Ecto neural progenitor cell (in vitro differentiated cells): ENCODE results near the gene CCR7.
"Not testable (repeated sequence)": the region's sequence is repeated elsewhere in the genome, so short reads cannot be mapped to it uniquely, and the experiment has no call there.

ENCODE experiments used
- DNase-seq: peaks from one replicate; pipeline ENCODE4 v3.0.0-alpha.2; 2018; ENCODE audit warnings: low spot score

CCR7 gene

DNA sequence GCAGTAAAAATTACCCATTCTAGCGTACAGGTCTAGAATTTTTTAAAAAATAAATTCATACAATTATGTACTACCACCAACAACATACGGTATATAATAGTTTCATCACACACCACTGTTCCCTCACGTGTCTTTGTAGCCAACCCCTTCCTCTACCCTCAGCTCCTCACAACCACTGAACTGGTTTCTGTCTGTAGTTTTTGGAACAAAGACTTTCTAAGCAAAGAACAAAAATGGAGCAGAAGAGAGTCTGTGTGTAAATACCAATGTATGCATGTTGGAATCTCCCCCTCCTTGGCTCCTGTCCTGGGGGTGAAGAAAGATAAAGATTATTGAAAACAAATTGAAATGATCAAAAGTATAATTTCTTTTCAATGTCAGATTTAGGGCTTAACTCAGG, 31.9 kb upstream of the CCR7 start:
- DNase-seq, result no peak

DNA sequence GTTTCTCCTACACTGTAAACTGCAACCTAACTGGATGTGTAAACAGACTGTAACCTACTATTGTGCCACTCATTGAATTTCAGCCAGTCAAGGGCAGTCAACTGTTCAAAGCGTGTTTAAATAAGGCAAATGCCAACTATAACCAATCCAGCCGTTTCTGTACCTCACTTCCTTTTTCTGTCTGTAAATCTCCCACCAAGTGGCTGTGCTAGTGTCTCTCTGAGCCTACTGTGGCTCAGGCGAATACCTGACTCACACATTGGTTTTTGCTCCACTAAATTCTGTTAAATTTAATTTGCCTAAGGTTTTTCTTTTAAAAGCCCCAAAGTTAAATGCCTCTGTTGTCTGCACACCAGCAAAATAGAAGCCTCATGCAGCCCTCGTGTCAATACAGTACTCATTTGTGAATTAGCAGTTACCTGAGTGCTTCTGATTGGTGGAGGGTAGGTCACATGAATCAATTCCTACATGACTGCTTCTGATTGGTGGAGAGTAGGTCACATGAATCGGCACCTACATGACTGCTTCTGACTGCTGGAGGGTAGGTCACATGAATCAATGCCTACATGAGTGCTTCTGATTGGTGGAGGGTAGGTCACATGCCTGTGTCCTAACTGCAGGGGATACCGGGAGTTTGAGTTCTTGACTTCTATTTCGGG, 31.1 kb upstream of the CCR7 start:
- no peak for DNase-seq

DNA sequence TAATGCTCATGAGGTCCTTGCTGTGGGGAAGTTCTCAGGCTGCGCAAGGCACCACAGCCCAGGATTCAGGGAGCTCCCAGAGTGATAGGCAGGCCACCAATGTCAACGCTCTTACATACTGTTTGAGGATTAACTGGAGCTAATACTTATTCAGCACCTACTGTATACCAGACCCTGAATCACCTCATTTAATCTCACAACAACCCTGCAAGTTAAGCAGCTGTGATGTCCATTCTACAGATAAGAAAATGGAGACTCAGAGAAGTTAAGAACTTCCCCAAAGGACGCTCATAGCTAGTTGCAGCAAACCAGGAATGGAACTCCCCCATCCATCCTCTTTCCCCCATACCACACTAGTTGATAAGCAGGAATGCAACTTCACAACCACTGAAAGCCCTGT, 25.5 kb upstream of the CCR7 start:
- no peak for DNase-seq

DNA sequence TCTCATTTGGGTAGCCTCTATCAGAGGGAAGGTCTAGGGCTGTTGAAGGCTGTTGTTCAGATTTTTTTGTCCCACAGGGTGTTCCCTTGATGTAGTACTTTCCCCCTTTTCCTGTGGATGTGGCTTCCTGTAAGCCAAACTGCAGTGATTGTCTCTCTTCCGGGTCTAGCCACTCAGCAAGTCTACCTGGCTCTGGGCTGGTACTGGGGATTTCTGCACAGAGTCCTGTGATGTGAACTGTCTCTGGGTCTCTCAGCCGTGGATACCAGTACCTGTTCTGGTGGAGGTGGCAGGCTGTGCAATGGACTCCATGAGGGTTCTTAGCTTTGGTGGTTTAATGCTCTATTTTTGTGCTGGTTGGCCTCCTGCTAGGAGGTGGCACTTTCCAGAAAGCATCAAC, 23.3 kb upstream of the CCR7 start:
- DNase-seq, result no peak

DNA sequence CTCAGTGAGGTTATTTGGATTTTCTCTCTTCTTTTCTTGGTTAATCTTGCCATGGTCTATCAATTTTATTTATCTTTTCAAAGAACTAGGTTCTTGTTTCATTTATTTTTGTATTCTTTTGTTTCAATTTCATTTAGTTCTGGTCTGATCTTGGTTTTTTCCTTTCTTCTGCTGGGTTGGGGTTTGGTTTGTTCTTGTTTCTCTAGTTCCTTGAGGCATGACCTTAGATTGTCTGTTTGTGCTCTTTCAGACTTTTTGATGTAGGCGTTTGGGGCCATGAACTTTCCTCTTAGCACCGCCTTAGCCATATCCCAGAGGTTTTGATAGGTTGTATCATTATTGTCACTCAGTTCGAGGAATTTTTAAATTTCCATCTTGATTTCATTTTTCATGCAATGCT, 21.0 kb upstream of the CCR7 start:
- not testable (repeated sequence) for DNase-seq

DNA sequence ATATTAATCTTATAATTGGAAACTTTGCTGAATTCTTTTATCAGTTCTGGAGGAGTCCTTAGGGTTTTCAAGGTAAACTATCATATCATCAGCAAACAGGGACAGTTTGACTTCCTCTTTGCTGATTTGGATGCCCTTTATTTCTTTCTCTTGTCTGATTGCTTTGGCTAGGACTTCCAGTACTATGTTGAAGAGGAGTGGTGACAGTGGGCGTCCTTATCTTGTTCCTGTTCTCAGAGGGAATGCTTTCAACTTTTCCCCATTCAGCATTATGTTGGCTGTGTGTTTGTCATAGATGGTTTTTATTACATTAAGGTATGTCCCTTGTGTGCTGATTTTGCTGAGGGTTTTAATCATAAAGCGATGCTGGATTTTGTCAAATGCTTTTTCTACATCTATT, 19.7 kb upstream of the CCR7 start:
- not testable (repeated sequence) for DNase-seq

DNA sequence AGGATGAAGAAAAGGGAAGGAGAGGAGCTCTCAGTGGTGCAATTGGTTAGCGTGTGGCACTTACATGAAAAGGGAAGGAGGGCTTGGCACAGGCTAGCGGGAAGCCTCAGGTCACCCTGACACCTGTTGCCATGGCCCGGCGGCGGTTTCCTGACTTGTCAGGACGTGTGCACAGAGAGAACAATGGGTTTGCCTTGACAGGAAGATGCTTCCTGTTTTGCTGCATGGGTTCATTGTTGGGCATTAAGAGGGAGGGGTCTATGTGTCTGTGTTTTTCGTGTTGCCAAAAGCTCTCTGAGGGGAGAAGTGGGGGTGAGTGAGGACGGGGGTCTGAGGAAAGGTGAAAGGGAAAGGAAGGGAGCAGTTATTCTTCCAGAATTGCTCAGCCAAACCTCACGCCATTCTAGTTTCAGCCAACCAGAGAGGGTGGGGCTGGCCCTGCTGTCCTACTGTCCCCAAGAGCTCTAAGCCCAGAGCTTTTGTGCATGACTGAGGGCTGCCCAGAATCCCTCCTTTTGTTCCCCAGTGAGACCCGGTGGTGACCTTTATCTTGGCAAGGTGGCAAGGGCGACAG, 17.1 kb upstream of the CCR7 start:
- DNase-seq, result no peak

DNA sequence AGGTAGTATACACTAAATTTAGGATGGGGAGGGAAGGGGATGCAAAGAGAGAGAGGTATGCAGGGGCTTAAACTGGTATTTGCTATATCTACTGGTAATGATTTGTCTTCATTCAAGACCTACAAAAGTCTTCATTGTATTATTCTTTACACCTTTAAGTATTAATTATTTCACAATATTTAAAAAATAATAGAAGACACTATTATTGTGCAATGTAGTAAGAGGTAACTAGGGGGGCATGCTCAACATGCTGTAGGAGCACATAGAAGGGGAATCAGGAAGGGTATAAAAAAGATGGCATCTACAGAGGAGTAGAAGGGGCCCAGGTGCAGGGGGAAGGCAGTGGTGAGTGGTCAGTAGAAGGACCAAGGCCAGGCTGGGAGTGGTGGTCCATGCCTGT, 14.9 kb upstream of the CCR7 start:
- DNase-seq, result no peak

DNA sequence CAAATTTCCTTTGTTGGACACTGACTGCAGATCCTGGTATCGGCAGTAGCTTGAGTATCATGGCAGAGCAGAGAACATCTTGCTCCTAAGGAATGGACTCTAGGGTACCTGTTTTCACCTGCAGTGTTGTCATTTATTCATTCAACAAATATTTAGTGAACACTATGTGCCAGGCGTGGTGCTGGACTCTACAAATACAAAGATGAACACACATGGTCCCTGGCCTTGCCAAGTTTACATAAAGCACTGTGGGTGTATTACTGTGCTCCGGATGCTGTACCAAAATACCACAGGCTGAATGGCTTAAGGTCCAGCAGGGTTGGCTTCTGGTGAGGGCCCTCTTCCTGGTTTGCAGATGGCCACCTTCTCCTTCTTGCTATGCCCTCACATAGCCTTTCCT, 14.2 kb upstream of the CCR7 start:
- DNase-seq, result no peak

DNA sequence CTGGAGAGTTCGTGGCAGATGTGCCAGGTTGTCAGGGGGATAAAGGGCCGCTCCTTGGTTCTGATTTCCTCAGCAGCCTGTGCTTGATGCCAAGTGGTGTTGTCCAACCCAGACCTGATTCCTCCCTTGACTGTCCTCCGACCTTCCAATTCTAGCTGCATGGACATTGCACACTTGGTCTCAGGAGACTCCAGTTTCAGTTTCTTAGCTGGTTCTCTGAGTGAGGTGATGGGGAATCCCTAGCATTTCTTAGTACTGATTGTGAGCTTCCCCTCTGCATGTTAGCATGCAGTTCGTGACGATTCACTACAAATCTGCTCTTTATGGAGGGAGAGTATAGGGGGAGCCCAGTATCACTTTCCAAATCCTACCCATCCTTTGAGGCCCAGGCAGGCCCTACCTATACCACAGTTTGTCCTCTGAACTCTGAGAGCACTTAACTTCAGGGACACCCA, 12.4 kb upstream of the CCR7 start:
- no peak for DNase-seq

DNA sequence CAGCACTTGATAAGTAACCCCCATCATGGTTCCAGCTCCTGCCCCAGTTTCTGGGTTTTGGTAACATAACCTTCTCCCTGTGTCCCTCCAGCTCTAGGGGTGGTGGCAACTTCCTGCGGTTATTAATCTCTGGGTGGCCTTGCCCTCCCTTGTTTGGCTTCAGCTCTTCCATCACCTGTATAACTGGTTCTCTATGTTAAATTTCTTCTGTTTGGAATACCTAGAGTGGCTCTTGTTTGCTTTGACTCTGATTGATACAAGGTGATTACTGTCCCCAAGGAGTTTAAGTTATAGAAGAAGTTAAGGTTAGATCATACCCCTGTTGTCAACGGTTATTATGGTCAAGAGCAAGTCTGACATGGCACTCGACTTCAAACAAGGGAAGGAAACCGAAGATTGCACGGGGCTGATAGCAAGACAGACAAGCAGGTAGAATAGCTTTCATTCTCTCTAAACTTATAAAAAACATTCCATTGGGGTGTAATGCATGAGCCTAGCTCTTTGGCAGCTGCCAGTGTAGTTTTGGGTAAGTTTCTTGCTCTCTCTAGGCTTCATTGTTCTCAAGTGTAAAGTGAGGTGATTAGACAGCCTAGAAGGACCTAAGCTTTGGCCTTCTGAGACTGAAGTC, 11.0 kb upstream of the CCR7 start:
- DNase-seq, result no peak

DNA sequence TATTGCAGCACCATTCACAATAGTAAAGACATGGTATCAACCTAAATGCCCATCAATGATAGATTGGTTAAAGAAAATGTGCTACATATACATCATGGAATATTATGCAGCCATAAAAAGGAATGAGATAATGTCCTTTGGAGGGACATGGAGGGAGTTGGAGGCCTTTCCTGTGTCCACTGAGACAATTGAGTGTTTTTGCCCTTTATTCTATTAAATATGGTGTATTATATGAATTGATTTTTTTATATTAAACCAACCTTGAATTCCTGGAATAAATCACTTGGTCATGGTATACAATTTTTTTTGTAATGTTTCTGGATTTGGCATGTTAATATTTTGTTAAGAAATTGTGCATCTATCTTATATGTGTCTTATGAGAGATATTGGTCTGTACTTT, 9.0 kb upstream of the CCR7 start:
- DNase-seq, result no peak

DNA sequence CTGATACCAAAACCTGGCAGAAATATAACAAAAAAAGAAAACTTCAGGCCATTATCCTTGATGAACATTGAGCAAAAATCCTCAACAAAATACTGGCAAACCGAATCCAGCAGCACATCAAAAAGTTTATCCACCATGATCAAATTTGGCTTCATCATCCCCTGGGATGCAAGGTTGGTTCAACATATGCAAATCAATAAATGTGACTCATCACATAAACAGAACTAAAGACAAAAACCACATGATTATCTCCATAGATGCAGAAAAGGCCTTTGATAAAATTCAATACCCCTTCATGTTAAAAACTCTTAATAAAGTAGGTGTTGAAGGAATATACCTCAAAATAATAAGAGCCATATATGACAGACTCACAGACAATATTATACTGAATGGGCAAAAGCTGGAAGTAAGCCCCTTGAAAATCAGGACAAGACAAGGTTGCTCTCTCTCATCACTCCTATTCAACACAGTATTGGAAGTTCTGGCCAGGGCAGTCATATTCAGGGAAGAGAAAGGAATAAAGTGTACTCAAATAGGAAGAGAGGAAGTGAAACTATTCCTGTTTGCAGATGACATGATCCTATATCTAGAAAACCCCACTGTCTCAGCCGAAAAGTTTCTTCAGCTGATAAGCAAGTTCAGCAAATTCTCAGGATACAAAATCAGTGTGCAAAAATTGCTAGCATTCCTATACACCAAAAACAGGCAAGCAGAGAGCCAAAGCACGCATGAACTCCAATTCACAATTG, 7.1 kb upstream of the CCR7 start:
- DNase-seq, result not testable (repeated sequence)

DNA sequence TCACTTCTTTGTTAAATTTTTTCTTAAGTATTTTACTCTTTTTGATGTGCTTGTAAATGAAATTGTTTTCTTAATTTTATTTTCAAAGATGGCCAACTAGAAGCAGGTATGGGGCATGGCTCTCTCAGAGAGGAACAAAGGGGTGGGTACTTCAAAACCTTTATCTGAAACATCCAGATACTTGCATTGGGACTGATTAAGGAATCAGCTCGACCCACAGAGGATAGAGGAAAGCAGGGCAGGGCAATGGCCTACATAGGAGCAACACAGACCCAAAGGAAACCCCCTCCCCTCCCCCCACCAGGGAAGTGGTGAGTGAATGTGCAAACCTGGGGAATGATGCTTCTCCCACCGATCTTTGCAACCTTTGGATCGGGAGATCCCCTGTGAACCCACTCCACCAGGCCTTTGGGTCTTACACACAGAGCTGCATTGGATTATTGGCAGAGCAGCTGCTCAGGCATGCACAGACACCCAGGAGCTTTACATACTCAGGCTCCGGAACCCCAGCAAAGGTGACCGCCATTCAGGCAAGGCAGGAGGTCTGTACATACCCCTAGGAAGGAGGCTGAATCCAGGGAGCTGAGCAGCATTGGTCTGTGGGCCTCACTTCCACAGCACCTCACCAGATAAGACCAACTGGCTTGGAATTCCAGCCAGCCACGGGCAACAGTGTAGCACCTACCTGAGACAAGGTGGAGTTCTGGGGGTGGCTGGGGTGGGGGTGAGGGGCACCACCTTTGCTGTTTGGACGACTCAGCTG, 3.0 kb upstream of the CCR7 start:
- DNase-seq, result no peak

DNA sequence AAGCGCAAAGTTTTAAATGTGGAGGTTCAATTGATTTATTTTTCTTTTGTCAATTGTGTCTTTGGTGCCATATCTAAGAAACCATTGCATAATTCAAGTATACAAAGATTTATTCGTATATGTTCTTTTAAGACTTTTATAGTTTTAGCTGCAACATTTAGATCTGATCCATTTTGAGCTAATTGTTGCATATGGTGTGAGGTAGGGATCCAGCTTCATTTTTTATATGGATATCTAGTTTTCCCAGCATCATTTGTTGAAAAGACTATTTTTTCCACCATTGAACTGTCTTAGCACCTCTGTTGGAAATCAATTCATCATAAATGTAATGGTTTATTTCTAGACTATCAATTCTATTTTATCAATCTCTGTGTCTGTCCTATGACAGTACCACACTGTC, 2.1 kb upstream of the CCR7 start:
- DNase-seq, result no peak

DNA sequence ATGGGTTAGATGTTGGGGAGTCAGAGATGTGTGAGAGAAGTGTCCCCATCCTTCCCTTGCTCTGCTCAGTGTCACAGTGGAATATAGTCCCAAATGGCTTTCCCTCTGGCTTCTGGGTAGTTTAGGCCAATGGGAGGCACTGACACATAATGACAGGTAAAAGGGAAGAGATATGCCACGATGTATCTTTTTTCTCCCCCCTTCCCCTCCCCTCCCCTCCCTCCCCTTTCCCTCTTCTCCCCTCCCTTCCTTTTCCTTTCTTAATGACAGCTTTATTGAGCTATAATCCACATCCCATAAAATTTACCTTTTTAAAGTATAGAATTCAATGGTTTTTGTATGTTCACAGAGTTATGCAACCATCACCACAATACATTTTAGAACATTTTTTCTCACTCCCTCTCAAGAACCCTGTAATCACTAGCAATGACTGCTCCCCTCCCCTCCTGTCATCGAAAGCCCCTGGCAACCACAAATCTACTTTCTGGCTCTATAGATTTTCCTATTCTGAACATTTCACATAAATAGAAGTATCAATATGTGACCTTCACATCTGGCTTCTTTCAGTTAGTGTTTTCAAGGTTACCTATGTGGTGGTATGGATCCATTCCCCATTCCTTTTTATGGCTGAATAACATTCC, 617 bp upstream of the CCR7 start:
- DNase-seq, result no peak

DNA sequence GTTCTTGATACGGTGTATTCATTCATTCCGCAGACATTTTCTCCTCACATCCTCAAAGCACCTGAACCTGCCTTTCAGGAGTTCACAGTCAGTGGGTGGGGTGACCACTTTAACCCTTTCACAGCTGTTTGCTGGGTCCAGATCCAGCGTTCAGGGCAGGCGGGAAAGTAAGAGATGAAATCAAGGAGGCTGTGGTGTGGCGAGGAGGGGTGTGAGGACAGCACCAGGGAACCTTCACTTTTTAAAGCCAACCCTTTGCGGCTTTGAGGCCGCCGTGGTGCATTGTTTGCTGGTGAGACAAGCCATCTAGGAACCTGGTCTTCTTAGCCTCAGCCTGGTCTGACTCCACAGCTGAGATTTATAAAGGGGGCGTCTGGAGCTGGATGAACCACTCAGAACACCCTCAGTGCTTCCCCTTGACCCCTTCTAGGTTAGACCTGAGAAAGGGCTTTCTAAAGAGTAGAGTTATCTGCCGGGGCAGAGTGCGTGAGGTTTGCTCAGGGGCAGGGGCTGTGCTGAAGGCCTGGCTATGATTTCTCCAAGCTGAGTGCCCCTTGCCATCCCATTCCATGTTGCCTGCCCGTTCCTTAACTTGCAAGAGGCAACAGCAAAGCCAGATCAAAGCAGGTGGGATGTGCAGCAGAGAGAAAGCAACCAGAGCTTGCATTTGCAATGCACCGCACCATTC, 933 bp downstream of the CCR7 start:
- DNase-seq, result no peak

DNA sequence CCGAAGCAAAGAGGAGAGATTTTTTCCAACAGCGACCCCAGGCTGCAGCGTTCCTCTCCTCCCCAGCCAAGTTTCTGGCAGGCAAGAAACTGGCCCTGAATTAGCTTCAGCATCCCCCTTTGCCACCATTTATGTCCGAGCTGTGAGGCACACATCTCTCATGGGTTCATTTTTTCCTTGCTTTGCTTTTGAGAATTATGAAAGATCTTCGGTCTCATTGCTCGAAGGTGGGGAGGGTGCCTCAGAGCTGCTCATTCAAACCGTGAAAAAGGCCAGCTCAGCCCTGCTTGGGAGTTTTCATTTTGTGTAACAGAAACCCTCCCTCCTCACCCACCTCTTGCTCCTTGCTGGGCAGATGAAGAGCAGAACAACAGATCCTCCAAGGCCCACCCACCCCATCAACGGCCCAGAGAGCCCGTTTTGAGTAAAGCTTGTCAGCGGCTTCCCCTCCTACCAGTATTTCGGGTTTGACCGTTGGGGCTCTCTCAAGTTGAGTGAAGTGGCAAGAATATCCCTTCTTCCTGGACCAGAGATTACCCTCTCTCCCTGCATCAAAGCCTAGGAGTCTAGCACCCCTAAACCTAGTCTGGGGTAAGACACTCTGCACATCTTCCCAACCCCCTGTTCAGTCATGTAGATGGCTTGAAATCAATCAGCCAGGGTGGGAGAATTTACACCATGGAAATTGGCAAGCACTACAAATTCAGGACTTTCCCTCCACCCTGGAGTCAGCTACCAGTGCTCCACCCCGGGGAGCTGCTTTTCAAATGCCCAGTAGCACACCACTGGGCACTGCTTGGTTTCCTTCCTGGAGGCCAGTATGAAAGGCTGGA, 1.8 kb downstream of the CCR7 start:
- DNase-seq, result no peak

DNA sequence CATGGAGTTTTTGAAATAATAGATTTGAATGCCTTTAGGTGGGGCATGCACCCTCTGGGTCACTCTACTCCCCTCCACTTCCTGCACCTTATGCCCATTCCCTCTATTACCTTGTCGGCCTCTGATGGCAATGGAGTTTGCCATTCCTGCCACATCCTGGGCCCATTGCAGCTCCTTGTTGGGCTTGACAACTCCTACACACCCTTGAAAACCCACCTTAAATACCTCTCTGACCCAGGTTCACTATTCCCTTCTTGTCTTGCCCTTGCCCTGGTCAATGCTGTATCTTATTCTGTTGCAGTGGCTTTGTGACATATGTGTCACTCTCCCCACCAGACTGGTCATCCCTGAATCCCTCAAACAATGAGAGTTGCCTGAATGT, 2.4 kb downstream of the CCR7 start:
- no peak for DNase-seq

DNA sequence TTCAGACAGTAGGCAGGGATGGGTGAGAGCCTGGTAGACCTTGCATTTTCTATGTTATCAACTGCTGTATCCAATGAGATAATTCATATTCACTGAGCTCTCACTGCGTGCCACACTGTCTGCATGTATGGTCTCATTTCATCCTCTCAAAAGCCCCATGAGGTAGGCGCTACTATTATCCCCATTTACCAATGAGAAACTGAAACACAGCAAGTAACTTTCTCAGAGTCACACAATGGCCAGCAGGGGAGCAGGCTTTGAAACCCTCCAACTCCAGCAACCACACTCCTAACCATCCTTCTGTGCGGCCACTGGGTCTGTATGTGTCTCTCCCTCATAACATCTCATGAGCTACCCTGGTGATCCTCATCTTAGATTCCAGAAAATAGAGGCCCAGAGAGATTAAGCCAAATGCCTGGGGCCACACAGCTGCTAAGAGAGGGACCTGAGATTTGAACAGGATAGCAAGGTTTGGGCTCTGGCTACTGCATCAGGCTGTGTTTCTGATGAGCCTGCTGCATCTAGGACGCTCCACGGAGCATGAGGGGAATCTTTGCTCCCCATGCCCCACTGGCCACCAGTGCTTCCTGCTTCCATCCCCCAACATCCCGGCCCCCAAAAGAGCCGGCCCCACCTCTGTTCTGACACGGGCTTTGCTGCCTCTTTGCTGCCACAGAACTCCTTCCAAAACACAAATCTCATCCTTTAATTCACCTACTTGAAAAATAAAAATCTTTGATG, 3.2 kb downstream of the CCR7 start:
- no peak for DNase-seq
